Thyroid gland (tissue), 4 donors: Measurements from ENCODE around the gene DYTN.

Experiments
- POLR2A ChIP-seq, 2 donors: fragments of 450-650 bp; IDR thresholded peaks; one replicate each; pipeline ENCODE4 v1.6.1; 2017; ENCODE audit warnings: antibody characterized with exemption in 2 of 2, mild to moderate bottlenecking in 2 of 2, moderate library complexity in 1 of 2
- TF ChIP-seq, protein P1 (sequence below), 6 experiments: fragments of 200-600 bp in 3 of 6; fragments of 450-650 bp in 3 of 6; sonication (generic) in 3 of 6; IDR thresholded peaks; one replicate each; pipeline ENCODE4 v1.5.1; 2016 to 2019; ENCODE audit warnings: antibody characterized with exemption in 6 of 6, mild to moderate bottlenecking in 2 of 6, inconsistent platforms in 1 of 6, moderate library complexity in 1 of 6

- TF ChIP-seq POLR2A (IDR thresholded peaks at IDR 0.05) = no peak
- TF ChIP-seq, protein P1, sequence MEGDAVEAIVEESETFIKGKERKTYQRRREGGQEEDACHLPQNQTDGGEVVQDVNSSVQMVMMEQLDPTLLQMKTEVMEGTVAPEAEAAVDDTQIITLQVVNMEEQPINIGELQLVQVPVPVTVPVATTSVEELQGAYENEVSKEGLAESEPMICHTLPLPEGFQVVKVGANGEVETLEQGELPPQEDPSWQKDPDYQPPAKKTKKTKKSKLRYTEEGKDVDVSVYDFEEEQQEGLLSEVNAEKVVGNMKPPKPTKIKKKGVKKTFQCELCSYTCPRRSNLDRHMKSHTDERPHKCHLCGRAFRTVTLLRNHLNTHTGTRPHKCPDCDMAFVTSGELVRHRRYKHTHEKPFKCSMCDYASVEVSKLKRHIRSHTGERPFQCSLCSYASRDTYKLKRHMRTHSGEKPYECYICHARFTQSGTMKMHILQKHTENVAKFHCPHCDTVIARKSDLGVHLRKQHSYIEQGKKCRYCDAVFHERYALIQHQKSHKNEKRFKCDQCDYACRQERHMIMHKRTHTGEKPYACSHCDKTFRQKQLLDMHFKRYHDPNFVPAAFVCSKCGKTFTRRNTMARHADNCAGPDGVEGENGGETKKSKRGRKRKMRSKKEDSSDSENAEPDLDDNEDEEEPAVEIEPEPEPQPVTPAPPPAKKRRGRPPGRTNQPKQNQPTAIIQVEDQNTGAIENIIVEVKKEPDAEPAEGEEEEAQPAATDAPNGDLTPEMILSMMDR (IDR thresholded peaks at IDR 0.05) = no peak
These were observed 90.6 kb downstream of the DYTN start for GRCh38 chr2:206627632-206628031.
